Panc1 (cell line): ENCODE results near the gene PARP16. TPM values are rescaled to one million over a fixed set of nuclear protein-coding genes. Genes with fewer than 3 reads are reported as not detected.

ENCODE experiments used
- ATAC-seq: fragments of 200-7000 bp; cut with Tn5 transposase; 2 replicates; pipeline ENCODE4 v1.9.1; 2020; ENCODE audit warnings: mild to moderate bottlenecking, moderate library complexity
- BruUV-seq: library from RNA; stranded (reverse); fragments of 400-500 nt; replicated peaks from 2 replicates; lab custom pipeline; 2021; lab: Mats Ljungman, UMichigan
- CTCF ChIA-PET: fragments of 300-600 bp; sonication (Branson Sonifier 250); formaldehyde crosslinking; loops from one replicate; lab custom pipeline; 2022; ENCODE audit warnings: antibody characterized with exemption; lab: Charles Lee
- POLR2A ChIA-PET: fragments of 300-600 bp; sonication (Branson Sonifier 250); formaldehyde crosslinking; loops from one replicate; lab custom pipeline; 2022; ENCODE audit warnings: antibody characterized with exemption; lab: Charles Lee
- DNase-seq: peaks from one replicate; pipeline ENCODE4 v3.0.0-alpha.2; 2010; ENCODE audit warnings: low read depth, low spot score
- H3K27ac ChIP-seq: 2 replicates; pipeline ENCODE4 v1.5.1; 2011; ENCODE audit warnings: mild to moderate bottlenecking, low read length, inconsistent platforms
- H3K27me3 ChIP-seq: fragments of 200-500 bp; sonication (Bioruptor generic); 2 replicates; pipeline ENCODE4 v1.6.0; 2014; ENCODE audit warnings: low read length, inconsistent platforms; ENCODE audit not compliant: control insufficient read depth, insufficient read depth
- H3K36me3 ChIP-seq: fragments of 200-500 bp; sonication (Bioruptor generic); 2 replicates; pipeline ENCODE4 v1.5.1; 2014; ENCODE audit warnings: inconsistent platforms, mild to moderate bottlenecking, low read length, moderate library complexity; ENCODE audit not compliant: control insufficient read depth, insufficient read depth
- H3K4me1 ChIP-seq: 2 replicates; pipeline ENCODE4 v1.5.1; 2011; ENCODE audit warnings: inconsistent platforms, mild to moderate bottlenecking, low read length, moderate library complexity; ENCODE audit not compliant: control insufficient read depth, insufficient read depth
- H3K4me3 ChIP-seq, 2 experiments: 2 replicates each; pipeline ENCODE4 v1.5.1; 2011 to 2012; ENCODE audit warnings: low read depth in 2 of 2, low read length in 2 of 2, mild to moderate bottlenecking in 2 of 2, inconsistent platforms in 1 of 2, moderate library complexity in 1 of 2
- H3K9me3 ChIP-seq: fragments of 200-500 bp; sonication (Bioruptor generic); 2 replicates; pipeline ENCODE4 v1.5.1; 2014; ENCODE audit warnings: low read depth, mild to moderate bottlenecking, inconsistent platforms, low read length, moderate library complexity; ENCODE audit not compliant: control insufficient read depth, insufficient read depth
- POLR2AphosphoS5 ChIP-seq: IDR thresholded peaks from 2 replicates; pipeline ENCODE4 v1.6.1; 2012; ENCODE audit warnings: mild to moderate bottlenecking, low read depth, low read length, moderate library complexity
- SIN3A ChIP-seq: IDR thresholded peaks from 2 replicates; pipeline ENCODE4 v1.6.1; 2012; ENCODE audit warnings: low read depth, mild to moderate bottlenecking, low read length, moderate library complexity, borderline replicate concordance; ENCODE audit not compliant: insufficient read depth
- TCF7L2 ChIP-seq: IDR thresholded peaks from 2 replicates; pipeline ENCODE4 v1.6.1; 2011; ENCODE audit warnings: mild to moderate bottlenecking, low read depth, low read length, inconsistent platforms
- in situ Hi-C: cut with HindIII; loops from 2 replicates; pipeline ENCODE4 v1.10.0; 2016; ENCODE audit warnings: low sequenced_read_pairs, low pct_unique_long_range_greater_than_20kb
- intact Hi-C: fragments of 100-400 bp; cut with micrococcal nuclease; formaldehyde crosslinking; loops from one replicate; pipeline ENCODE4 v1.10.0; 2022; ENCODE audit not compliant: unreplicated experiment
- total RNA-seq: library from RNA; stranded (reverse); gene quantifications from one replicate; pipeline ENCODE4 v1.2.1, GENCODE V29; 2021; ENCODE audit not compliant: unreplicated experiment
- TF ChIP-seq, protein P1 (sequence below): fragments of 450-650 bp; IDR thresholded peaks from 2 replicates; pipeline ENCODE4 v1.5.1; 2017; ENCODE audit warnings: mild to moderate bottlenecking
- TF ChIP-seq, protein P2 (sequence below), 2 experiments: IDR thresholded peaks; 2 replicates each; pipeline ENCODE4 v1.6.1; 2011 to 2012; ENCODE audit warnings: low read depth in 2 of 2, control low read depth in 1 of 2, low read length in 1 of 2, mild to moderate bottlenecking in 1 of 2, moderate library complexity in 1 of 2; ENCODE audit not compliant: insufficient read depth in 1 of 2

Gene PARP16
- total RNA-seq, 1 experiment from 2014 or later: 15.4 TPM

DNA sequence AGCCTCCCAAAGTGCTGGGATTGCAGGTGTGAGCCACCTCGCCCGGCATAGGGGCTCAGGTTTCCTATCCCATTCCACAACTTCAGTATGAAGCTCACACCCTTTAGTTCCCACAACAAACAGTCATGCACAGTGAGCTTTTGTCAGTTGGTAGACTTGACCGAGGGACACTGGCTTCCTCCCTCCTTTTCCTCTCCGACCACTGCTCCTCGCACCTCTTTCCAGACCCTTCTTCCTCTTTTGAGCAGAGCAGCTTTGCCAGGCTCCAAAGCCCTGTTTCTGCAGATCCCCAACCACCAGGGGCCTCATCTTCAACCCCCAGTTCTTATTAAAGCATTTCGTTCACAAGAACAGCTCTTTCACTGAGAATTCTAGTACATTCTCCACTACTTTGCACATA is 62.7 kb downstream of the PARP16 start:
- ATAC-seq: no peak
- in situ Hi-C loops (no loop called here), intact Hi-C loops (no loop called here)
- Histone ChIP-seq H3K27ac (no peak overlapping the region), H3K4me3 (no peak overlapping the region), H3K4me1 (no peaks in the 10 kb centered on the region), H3K36me3 (no peaks in the 10 kb centered on the region), H3K27me3 (no peaks in the 10 kb centered on the region), H3K9me3 (no peaks in the 10 kb centered on the region)
- no peak for DNase-seq
- CTCF ChIA-PET: interaction anchor here (0.6 to 0.7 kb wide), 2 partner anchors 29 to 62 kb away, joined by 5 to 10 read pairs; no protein-coding TSS in a partner anchor
- POLR2A ChIA-PET: no interaction called here
- no TSS peak for BruUV-seq
- TF ChIP-seq, protein P1, sequence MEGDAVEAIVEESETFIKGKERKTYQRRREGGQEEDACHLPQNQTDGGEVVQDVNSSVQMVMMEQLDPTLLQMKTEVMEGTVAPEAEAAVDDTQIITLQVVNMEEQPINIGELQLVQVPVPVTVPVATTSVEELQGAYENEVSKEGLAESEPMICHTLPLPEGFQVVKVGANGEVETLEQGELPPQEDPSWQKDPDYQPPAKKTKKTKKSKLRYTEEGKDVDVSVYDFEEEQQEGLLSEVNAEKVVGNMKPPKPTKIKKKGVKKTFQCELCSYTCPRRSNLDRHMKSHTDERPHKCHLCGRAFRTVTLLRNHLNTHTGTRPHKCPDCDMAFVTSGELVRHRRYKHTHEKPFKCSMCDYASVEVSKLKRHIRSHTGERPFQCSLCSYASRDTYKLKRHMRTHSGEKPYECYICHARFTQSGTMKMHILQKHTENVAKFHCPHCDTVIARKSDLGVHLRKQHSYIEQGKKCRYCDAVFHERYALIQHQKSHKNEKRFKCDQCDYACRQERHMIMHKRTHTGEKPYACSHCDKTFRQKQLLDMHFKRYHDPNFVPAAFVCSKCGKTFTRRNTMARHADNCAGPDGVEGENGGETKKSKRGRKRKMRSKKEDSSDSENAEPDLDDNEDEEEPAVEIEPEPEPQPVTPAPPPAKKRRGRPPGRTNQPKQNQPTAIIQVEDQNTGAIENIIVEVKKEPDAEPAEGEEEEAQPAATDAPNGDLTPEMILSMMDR: no peak
- TF ChIP-seq TCF7L2 (no peak), SIN3A (no peak), POLR2AphosphoS5 (no peak)
- TF ChIP-seq, protein P2, sequence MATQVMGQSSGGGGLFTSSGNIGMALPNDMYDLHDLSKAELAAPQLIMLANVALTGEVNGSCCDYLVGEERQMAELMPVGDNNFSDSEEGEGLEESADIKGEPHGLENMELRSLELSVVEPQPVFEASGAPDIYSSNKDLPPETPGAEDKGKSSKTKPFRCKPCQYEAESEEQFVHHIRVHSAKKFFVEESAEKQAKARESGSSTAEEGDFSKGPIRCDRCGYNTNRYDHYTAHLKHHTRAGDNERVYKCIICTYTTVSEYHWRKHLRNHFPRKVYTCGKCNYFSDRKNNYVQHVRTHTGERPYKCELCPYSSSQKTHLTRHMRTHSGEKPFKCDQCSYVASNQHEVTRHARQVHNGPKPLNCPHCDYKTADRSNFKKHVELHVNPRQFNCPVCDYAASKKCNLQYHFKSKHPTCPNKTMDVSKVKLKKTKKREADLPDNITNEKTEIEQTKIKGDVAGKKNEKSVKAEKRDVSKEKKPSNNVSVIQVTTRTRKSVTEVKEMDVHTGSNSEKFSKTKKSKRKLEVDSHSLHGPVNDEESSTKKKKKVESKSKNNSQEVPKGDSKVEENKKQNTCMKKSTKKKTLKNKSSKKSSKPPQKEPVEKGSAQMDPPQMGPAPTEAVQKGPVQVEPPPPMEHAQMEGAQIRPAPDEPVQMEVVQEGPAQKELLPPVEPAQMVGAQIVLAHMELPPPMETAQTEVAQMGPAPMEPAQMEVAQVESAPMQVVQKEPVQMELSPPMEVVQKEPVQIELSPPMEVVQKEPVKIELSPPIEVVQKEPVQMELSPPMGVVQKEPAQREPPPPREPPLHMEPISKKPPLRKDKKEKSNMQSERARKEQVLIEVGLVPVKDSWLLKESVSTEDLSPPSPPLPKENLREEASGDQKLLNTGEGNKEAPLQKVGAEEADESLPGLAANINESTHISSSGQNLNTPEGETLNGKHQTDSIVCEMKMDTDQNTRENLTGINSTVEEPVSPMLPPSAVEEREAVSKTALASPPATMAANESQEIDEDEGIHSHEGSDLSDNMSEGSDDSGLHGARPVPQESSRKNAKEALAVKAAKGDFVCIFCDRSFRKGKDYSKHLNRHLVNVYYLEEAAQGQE (IDR thresholded peaks at IDR 0.05; ENCODE audit: insufficient read depth in 1 of 2, low read depth in 2 of 2, low read length in 1 of 2): no peak

DNA sequence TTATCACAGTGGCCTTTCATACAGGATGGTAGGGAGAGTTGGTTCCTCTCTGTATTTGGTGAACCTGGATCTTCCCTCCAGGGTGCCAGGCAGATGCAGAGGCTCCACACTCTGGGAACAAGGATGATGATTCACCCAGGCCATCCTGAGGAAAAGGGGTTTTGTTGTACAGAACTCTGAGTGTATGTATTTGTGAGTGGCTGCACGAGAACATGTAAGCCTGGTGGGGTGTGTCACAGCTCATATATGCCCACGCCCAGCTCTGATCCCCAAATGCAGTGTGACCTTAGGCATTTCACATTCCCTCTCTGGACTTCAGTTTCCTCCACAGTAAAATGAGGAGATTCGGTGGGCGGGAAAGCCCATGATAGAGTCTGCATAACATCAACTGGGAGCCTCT is 63.8 kb downstream of the PARP16 start:
- TF ChIP-seq TCF7L2 (no peak), POLR2AphosphoS5 (no peak), SIN3A (no peak)
- TF ChIP-seq, protein P2 (IDR thresholded peaks at IDR 0.05; ENCODE audit: insufficient read depth in 1 of 2, low read depth in 2 of 2, low read length in 1 of 2): no peak
- TF ChIP-seq, protein P1: no peak
- Histone ChIP-seq H3K36me3 (no peaks in the 10 kb centered on the region), H3K4me3 (no peak overlapping the region), H3K9me3 (no peaks in the 10 kb centered on the region), H3K27me3 (no peaks in the 10 kb centered on the region), H3K4me1 (no peaks in the 10 kb centered on the region), H3K27ac (no peak overlapping the region)
- intact Hi-C loops (no loop called here), in situ Hi-C loops (no loop called here)
- POLR2A ChIA-PET: no interaction called here
- BruUV-seq: no TSS peak
- no peak for ATAC-seq
- DNase-seq: no peak
- CTCF ChIA-PET: no interaction called here
